Neutrophil (primary cell): ENCODE results near the gene NEO1.

Experiments
- H3K27ac ChIP-seq: fragments of 200-600 bp; sonication (generic); 2 replicates; pipeline ENCODE4 v1.5.1; 2016; ENCODE audit warnings: mild to moderate bottlenecking, moderate library complexity
- H3K27me3 ChIP-seq: fragments of 200-600 bp; sonication (generic); 2 replicates; pipeline ENCODE4 v1.6.0; 2016; ENCODE audit warnings: mild to moderate bottlenecking
- H3K36me3 ChIP-seq: fragments of 200-600 bp; sonication (generic); 2 replicates; pipeline ENCODE4 v1.5.1; 2017
- H3K4me1 ChIP-seq, 2 experiments: fragments of 200-600 bp in 1 of 2; sonication (generic) in 1 of 2; 1 replicate in 1 of 2; 2 replicates in 1 of 2; pipeline versions ENCODE4 v1.5.1 to v1.6.1; 2013 to 2016; ENCODE audit warnings: low read depth in 1 of 2, low read length in 1 of 2, mild to moderate bottlenecking in 1 of 2, moderate library complexity in 1 of 2; ENCODE audit not compliant: control insufficient read depth in 1 of 2, insufficient read depth in 1 of 2
- H3K4me3 ChIP-seq, 2 experiments: fragments of 200-600 bp in 1 of 2; sonication (generic) in 1 of 2; 1 replicate in 1 of 2; 2 replicates in 1 of 2; pipeline ENCODE4 v1.5.1; 2013 to 2016; ENCODE audit warnings: low read depth in 1 of 2, low read length in 1 of 2, mild to moderate bottlenecking in 1 of 2, moderate library complexity in 1 of 2
- H3K9me3 ChIP-seq: fragments of 200-600 bp; sonication (generic); 2 replicates; pipeline ENCODE4 v1.5.1; 2016
- TF ChIP-seq, protein P1 (sequence below): fragments of 200-600 bp; sonication (generic); IDR thresholded peaks from 2 replicates; pipeline ENCODE4 v1.5.1; 2016; ENCODE audit warnings: antibody characterized with exemption

The NEO1 gene

DNA sequence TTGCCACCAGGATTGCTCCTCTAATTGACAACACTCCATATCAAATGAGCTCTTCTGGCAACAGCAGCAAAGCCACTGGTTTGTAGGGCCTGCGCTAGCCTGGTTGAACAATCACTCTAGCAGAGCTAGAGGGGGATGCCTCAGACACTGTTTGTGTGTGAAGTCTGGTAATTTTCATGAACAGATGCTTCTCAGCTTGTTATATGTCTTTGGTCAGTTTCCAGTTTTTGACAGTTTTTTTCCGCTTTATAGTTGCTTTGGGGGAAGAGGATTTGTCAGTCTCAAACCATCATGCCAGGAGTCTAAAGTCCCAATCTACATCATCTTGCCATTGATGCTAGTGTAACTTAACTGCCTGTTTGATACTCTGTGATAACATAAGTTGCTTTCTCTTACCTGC, 180.5 kb downstream of the NEO1 start:
- no peaks in the 10 kb centered on the region for H3K9me3 ChIP-seq
- H3K4me1 ChIP-seq, result no peaks in the 10 kb centered on the region
- no peak overlapping the region for H3K27ac ChIP-seq
- no peak overlapping the region for H3K4me3 ChIP-seq
- TF ChIP-seq, protein P1, sequence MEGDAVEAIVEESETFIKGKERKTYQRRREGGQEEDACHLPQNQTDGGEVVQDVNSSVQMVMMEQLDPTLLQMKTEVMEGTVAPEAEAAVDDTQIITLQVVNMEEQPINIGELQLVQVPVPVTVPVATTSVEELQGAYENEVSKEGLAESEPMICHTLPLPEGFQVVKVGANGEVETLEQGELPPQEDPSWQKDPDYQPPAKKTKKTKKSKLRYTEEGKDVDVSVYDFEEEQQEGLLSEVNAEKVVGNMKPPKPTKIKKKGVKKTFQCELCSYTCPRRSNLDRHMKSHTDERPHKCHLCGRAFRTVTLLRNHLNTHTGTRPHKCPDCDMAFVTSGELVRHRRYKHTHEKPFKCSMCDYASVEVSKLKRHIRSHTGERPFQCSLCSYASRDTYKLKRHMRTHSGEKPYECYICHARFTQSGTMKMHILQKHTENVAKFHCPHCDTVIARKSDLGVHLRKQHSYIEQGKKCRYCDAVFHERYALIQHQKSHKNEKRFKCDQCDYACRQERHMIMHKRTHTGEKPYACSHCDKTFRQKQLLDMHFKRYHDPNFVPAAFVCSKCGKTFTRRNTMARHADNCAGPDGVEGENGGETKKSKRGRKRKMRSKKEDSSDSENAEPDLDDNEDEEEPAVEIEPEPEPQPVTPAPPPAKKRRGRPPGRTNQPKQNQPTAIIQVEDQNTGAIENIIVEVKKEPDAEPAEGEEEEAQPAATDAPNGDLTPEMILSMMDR, result no peak
- no peaks in the 10 kb centered on the region for H3K36me3 ChIP-seq
- peaks cover 80% of the 10 kb centered on the region for H3K27me3 ChIP-seq

DNA sequence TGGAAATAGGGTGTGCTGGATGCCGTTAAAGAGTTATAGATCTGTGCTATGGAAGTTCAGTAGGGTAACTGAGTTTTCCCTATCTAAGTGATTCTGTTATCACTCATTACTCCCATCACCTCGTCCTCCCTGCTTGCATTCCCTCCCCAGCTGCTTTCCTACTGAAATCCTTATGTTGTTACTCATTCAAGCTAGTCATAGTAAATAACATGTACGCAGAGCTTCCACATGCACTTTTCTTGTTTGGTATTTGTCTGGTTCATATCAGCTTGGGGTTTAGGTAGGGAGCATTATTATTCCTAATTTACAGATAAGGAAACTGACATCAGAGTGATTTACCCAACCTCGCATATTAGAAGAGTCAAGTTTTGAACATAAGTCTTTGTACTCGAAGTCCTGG, 181.4 kb downstream of the NEO1 start:
- Histone ChIP-seq H3K36me3 (no peaks in the 10 kb centered on the region), H3K27me3 (peaks cover 79% of the 10 kb centered on the region), H3K9me3 (no peaks in the 10 kb centered on the region), H3K4me1 (no peaks in the 10 kb centered on the region), H3K27ac (no peak overlapping the region), H3K4me3 (no peak overlapping the region)
- TF ChIP-seq, protein P1, result no peak

DNA sequence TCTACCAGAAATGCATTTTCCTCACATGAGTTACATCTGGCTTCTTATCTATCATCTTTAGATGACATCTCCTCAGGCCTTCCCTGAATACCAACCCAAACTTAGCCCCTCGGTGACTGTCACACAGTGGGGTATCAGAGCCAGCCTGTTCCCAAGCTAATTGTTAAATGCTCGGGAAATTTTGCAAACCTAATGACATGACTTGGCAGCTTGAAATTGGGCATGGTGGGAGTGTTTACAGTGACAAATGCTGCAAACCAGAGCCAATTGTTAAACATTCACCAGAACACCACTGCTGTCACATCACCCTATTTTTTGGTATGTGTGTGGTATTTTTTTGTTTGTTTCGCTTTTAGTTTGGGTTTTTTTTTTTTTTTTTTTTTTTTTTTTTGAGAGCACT, 185.6 kb downstream of the NEO1 start:
- Histone ChIP-seq H3K4me3 (no peak overlapping the region), H3K27ac (no peak overlapping the region), H3K4me1 (no peaks in the 10 kb centered on the region), H3K36me3 (no peaks in the 10 kb centered on the region), H3K9me3 (no peaks in the 10 kb centered on the region), H3K27me3 (peaks cover 68% of the 10 kb centered on the region)
- TF ChIP-seq, protein P1, result no peak

DNA sequence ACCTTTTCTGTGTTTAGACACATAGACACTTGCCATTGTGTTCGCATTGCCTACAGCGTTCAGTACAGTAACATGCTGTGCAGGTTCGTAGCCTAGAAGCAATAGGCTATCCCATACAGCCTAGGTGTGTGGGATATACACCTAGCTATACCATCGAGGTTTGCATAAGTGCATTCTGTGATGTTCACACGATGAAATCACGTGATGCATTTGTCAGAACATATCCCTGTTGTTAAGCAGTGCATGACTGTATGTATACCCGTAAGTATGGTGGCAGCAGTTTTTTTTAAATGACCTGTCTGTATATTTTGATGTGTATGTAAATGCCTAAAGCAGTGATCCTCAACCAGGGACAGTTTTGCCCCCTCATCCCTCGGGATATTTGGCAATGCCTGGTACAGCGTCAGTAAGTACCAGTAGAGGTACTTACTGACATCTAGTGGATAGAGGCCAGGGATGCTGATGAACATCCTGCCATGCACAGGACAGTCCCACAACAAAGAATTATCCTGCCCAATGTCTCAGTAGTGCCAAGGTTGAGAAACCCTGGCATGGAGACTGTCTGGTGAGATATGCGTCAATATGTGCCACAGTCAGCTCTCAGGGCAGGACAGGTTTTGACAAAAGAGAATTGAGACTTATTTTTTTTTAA, 187.4 kb downstream of the NEO1 start:
- Histone ChIP-seq H3K36me3 (no peaks in the 10 kb centered on the region), H3K27ac (no peak overlapping the region), H3K27me3 (peaks cover 69% of the 10 kb centered on the region), H3K4me1 (no peaks in the 10 kb centered on the region), H3K9me3 (no peaks in the 10 kb centered on the region), H3K4me3 (no peak overlapping the region)
- TF ChIP-seq, protein P1, result no peak

DNA sequence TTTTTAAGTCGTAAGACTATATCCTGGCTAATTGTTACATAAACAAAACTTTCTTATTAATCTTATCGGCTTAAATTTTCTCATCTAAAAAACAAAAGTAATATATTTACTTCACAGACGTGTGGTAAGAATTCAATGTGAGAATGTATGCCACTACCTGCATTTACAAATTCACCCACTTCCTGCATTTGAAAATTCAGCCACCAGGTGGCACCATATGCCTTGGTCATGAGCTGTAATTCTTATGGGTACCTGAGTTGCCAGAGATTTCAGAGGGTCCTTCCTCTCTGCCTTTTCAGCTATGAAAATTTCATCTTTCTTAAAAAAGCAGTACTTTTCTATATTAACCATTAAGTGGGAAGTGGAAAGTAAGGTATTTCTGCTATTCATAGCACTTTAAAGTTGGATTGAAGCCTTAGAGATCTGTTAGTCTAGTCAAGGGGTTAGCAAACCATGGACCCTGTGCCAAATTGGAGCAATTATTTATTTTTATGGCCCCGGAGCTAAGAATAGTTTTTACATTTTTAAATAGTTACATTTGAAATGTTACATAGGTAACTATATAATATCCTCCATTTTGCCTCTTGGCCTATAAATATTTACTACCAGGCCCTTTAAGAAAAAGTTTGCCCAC, 188.7 kb downstream of the NEO1 start:
- Histone ChIP-seq H3K9me3 (no peaks in the 10 kb centered on the region), H3K36me3 (no peaks in the 10 kb centered on the region), H3K27me3 (peaks cover 68% of the 10 kb centered on the region), H3K27ac (no peak overlapping the region), H3K4me3 (no peak overlapping the region), H3K4me1 (no peaks in the 10 kb centered on the region)
- TF ChIP-seq, protein P1, result peak; percentile 75
